KMS-11 (cell line): Measurements from ENCODE around the gene TLCD5.

ENCODE experiments used
- H2AFZ ChIP-seq: fragments of 200-600 bp; sonication (generic); 2 replicates; pipeline ENCODE4 v1.6.1; 2016; ENCODE audit warnings: antibody characterized with exemption, mixed run types, low read depth
- H3K27ac ChIP-seq: fragments of 200-600 bp; sonication (generic); 2 replicates; pipeline ENCODE4 v1.6.1; 2016; ENCODE audit warnings: mild to moderate bottlenecking, mixed run types
- H3K27me3 ChIP-seq: fragments of 200-600 bp; sonication (generic); 2 replicates; pipeline ENCODE4 v1.6.1; 2017; ENCODE audit warnings: mild to moderate bottlenecking, low read depth, mixed run types, moderate library complexity; ENCODE audit not compliant: insufficient read depth
- H3K36me3 ChIP-seq: fragments of 200-600 bp; sonication (generic); 2 replicates; pipeline ENCODE4 v1.6.1; 2017; ENCODE audit warnings: mild to moderate bottlenecking, mixed run types; ENCODE audit not compliant: insufficient read depth
- H3K4me1 ChIP-seq: fragments of 200-600 bp; sonication (generic); 2 replicates; pipeline ENCODE4 v1.6.1; 2016; ENCODE audit warnings: mild to moderate bottlenecking, low read depth, mixed run types; ENCODE audit not compliant: poor library complexity, severe bottlenecking
- H3K4me2 ChIP-seq: fragments of 200-600 bp; sonication (generic); 2 replicates; pipeline ENCODE4 v1.7.0; 2016; ENCODE audit warnings: mild to moderate bottlenecking, mixed run types
- H3K4me3 ChIP-seq: fragments of 200-600 bp; sonication (generic); IDR thresholded peaks from 2 replicates; pipeline ENCODE4 v1.6.1; 2017; ENCODE audit warnings: low read depth, low read length, mixed read lengths; ENCODE audit not compliant: insufficient read depth
- H3K79me2 ChIP-seq: fragments of 200-600 bp; sonication (generic); 2 replicates; pipeline ENCODE4 v1.6.1; 2016; ENCODE audit warnings: low read depth, mixed run types; ENCODE audit not compliant: insufficient read depth
- H3K9ac ChIP-seq: fragments of 200-600 bp; sonication (generic); 2 replicates; pipeline ENCODE4 v1.6.1; 2016; ENCODE audit warnings: mild to moderate bottlenecking, mixed run types
- H4K20me1 ChIP-seq: fragments of 200-600 bp; sonication (generic); 2 replicates; pipeline ENCODE4 v1.6.1; 2016; ENCODE audit warnings: mild to moderate bottlenecking, mixed run types; ENCODE audit not compliant: insufficient read depth
- TF ChIP-seq, protein P1 (sequence below): fragments of 200-600 bp; sonication (generic); conservative IDR thresholded peaks from 2 replicates; pipeline ENCODE4 v1.6.1; 2017; ENCODE audit warnings: low read depth, mild to moderate bottlenecking, antibody characterized with exemption, low read length, moderate library complexity, mixed read lengths

The TLCD5 gene

DNA sequence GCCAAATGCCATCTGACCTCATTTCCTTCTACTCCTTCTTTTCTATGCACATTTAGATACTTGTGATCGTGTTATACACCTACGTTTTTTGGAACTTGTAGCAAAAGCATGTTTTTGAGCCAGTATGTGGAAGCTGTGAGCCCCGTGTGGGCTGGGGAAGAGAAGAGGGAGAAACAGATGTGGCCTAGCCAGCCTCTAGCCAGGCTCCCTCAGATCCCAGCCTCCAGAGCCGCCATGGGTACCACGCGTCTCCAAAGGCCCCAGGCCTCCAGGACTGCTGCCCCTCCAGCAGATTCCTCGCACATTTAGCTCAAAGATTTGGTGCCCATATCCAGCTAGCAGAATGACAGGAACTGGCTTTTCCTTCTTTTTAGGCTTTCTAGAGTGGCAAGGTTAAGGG, 17.0 kb upstream of the TLCD5 start:
- Histone ChIP-seq H3K36me3 (no peaks in the 10 kb centered on the region), H2AFZ (no peak overlapping the region), H4K20me1 (no peaks in the 10 kb centered on the region), H3K79me2 (no peaks in the 10 kb centered on the region), H3K4me3 (no peak overlapping the region), H3K4me2 (no peak overlapping the region), H3K27me3 (no peaks in the 10 kb centered on the region), H3K4me1 (no peaks in the 10 kb centered on the region), H3K9ac (no peak overlapping the region), H3K27ac (no peak overlapping the region)
- TF ChIP-seq, protein P1, sequence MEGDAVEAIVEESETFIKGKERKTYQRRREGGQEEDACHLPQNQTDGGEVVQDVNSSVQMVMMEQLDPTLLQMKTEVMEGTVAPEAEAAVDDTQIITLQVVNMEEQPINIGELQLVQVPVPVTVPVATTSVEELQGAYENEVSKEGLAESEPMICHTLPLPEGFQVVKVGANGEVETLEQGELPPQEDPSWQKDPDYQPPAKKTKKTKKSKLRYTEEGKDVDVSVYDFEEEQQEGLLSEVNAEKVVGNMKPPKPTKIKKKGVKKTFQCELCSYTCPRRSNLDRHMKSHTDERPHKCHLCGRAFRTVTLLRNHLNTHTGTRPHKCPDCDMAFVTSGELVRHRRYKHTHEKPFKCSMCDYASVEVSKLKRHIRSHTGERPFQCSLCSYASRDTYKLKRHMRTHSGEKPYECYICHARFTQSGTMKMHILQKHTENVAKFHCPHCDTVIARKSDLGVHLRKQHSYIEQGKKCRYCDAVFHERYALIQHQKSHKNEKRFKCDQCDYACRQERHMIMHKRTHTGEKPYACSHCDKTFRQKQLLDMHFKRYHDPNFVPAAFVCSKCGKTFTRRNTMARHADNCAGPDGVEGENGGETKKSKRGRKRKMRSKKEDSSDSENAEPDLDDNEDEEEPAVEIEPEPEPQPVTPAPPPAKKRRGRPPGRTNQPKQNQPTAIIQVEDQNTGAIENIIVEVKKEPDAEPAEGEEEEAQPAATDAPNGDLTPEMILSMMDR, result no peak

DNA sequence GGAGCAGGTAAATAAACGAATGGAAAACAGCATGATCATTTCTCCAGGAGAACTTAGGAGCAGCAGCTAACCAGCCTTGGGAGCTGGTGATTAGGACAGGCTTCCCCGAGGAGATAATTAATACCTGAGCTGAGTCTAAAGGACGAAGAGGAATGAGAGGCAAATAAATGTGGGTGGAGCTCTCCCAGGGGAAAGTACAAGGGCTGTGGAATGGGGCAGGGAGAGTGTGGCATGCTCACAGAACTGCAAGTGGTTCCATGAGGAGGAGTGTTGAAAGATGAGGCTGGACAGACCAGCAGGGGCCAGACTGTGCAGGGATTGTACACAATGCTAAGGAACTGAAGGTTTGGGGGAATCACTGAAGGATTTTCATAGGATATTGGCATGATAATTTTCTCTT, 14.2 kb upstream of the TLCD5 start:
- no peaks in the 10 kb centered on the region for H3K36me3 ChIP-seq
- H3K4me3 ChIP-seq, result no peak overlapping the region
- no peak overlapping the region for H3K4me2 ChIP-seq
- H3K27me3 ChIP-seq, result no peaks in the 10 kb centered on the region
- no peak overlapping the region for H3K27ac ChIP-seq
- H3K4me1 ChIP-seq, result no peaks in the 10 kb centered on the region
- no peaks in the 10 kb centered on the region for H3K79me2 ChIP-seq
- TF ChIP-seq, protein P1, result no peak
- H2AFZ ChIP-seq, result no peak overlapping the region
- no peak overlapping the region for H3K9ac ChIP-seq
- H4K20me1 ChIP-seq, result no peaks in the 10 kb centered on the region

DNA sequence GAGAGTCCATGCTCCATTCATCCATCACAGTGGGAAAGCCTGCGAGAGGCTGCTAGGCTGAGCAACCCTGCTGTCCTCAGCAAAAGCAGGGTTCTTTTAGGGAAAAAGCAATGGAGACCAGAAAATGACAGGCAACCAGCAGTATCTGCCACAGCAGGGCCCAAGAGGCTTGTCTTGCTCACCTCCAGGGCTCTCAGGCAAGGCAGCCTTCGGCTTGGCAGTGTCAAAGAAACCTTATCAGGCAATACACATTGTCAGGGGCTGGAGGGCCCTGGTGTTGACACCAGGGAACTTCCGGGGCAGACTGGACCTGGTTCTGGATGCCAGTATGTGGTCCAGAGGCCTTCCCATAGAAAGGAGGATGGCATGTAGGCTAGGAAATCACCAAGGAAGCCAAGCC, 10.2 kb upstream of the TLCD5 start:
- Histone ChIP-seq H4K20me1 (no peaks in the 10 kb centered on the region), H3K79me2 (no peaks in the 10 kb centered on the region), H3K27me3 (no peaks in the 10 kb centered on the region), H2AFZ (no peak overlapping the region), H3K36me3 (no peaks in the 10 kb centered on the region), H3K9ac (no peak overlapping the region), H3K4me3 (no peak overlapping the region), H3K4me2 (no peak overlapping the region), H3K27ac (no peak overlapping the region), H3K4me1 (no peaks in the 10 kb centered on the region)
- TF ChIP-seq, protein P1, result no peak

DNA sequence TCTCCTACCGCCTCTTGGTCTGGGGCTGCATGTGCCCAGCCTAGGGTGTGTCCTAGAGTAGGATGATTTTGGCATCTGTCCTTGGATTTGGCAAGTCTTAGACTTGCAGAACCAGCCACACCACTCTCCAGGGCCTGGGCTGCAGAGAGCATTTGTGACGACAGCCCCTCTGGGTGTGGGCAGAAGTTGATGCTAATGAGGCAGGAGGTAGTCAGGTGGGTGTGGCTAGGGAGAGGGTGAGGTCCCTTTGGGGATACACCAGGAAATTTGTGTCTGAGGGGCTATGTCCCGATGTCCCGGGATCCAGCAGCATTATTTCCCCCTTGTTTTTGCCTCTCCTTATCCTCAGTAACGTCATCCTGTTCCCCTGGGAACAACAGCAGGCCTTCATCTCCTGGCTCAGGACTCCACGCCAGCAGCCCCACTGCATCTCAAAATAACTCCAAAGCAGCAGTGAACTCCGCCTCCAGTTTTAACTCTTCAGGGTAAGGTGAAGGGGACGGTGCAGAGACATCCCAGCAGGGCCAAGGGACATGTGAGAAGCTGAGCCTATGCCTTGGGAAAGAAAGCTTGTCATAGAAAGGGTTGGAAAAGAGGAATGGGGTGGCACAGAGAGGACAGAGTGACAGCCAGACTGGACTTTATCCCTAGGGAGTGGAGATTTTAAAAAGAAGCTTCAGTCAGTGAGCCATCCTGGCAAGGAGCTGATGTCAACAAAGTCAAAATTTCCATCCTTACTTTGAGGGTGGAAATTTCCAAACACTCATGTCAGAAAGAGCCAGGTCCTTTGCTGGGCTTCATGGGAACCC, 8.0 kb upstream of the TLCD5 start:
- Histone ChIP-seq H4K20me1 (no peaks in the 10 kb centered on the region), H3K4me2 (no peak overlapping the region), H3K79me2 (no peaks in the 10 kb centered on the region), H3K4me3 (no peak overlapping the region), H3K4me1 (no peaks in the 10 kb centered on the region), H3K27me3 (no peaks in the 10 kb centered on the region), H3K9ac (no peak overlapping the region), H2AFZ (no peak overlapping the region), H3K36me3 (no peaks in the 10 kb centered on the region), H3K27ac (no peak overlapping the region)
- TF ChIP-seq, protein P1, result no peak
